K562 (cell line): ENCODE measurements around the gene UNC5C. TPM values are rescaled to one million over a fixed set of nuclear protein-coding genes. Genes with fewer than 3 reads are reported as not detected.

Experiments used
- ATAC-seq: fragments of 200-7000 bp; cut with Tn5 transposase; 3 replicates; pipeline ENCODE4 v1.9.1; 2020; ENCODE audit warnings: moderate library complexity
- BruUV-seq: library from RNA; stranded (reverse); fragments of 400-500 nt; replicated peaks from 2 replicates; lab custom pipeline; 2021; lab: Mats Ljungman, UMichigan
- CTCF ChIA-PET: fragments of 300-600 bp; formaldehyde crosslinking; extraction: SDS; loops from one replicate; lab custom pipeline; 2021; ENCODE audit warnings: low intra/inter-chr PET ratio; lab: Yijun Ruan, JAX
- POLR2A ChIA-PET: fragments of 300-600, 350-650 bp; sonication (Branson Sonifier 250); formaldehyde crosslinking; extraction: SDS; loops from one replicate; lab custom pipeline; 2021; ENCODE audit warnings: antibody characterized with exemption, inconsistent platforms; lab: Yijun Ruan, JAX
- DNase-seq, 4 experiments: peaks; one replicate each; pipeline versions ENCODE4 v3.0.0 to v3.0.0-alpha.2; 2011 to 2018; ENCODE audit warnings: low spot score in 3 of 4, mixed read lengths in 3 of 4; ENCODE audit errors: extremely low read depth in 1 of 4
- FAIRE-seq: peaks from 2 replicates; lab custom pipeline; 2011; peaks lifted over from hg19 to GRCh38; lab: Jason Lieb, UNC
- H2AFZ ChIP-seq: 2 replicates; pipeline ENCODE4 v1.6.0; 2011; ENCODE audit warnings: low read depth, low read length, control low read depth, inconsistent platforms
- H3K27ac ChIP-seq: fragments of 200-600 bp; 3 replicates; pipeline ENCODE4 v1.8.0; 2011; ENCODE audit warnings: low read depth, mild to moderate bottlenecking, control low read depth, inconsistent platforms, low read length, moderate library complexity, mixed read lengths; ENCODE audit errors: extremely low read depth
- H3K27me3 ChIP-seq, 2 experiments: fragments of 300-600 bp in 1 of 2; 2 replicates in 1 of 2; 3 replicates in 1 of 2; pipeline versions ENCODE4 v1.6.0 to v1.8.0; 2011; ENCODE audit warnings: inconsistent platforms in 2 of 2, low read length in 2 of 2, mild to moderate bottlenecking in 1 of 2, mixed read lengths in 1 of 2, moderate library complexity in 1 of 2; ENCODE audit not compliant: control insufficient read depth in 2 of 2, insufficient read depth in 2 of 2
- H3K36me3 ChIP-seq: fragments of 300-600 bp; 3 replicates; pipeline ENCODE4 v1.8.0; 2011; ENCODE audit warnings: mild to moderate bottlenecking, low read length, inconsistent platforms; ENCODE audit not compliant: control insufficient read depth, insufficient read depth
- H3K4me1 ChIP-seq, 2 experiments: fragments of 200-600 bp in 1 of 2; replicated peaks in 1 of 2; 2 replicates in 1 of 2; 3 replicates in 1 of 2; pipeline versions ENCODE4 v1.5.1 to v1.8.0; 2011; ENCODE audit warnings: inconsistent platforms in 2 of 2, low read length in 2 of 2, mild to moderate bottlenecking in 1 of 2, mixed read lengths in 1 of 2, moderate library complexity in 1 of 2; ENCODE audit not compliant: control insufficient read depth in 2 of 2, insufficient read depth in 2 of 2
- H3K4me2 ChIP-seq: 2 replicates; pipeline ENCODE4 v1.6.1; 2011; ENCODE audit warnings: low read length, control low read depth, inconsistent platforms, mixed read lengths; ENCODE audit not compliant: insufficient read depth
- H3K4me3 ChIP-seq: fragments of 200-600 bp; sonication (generic), shearing (Covaris generic); 2 replicates; pipeline ENCODE4 v1.5.1; 2016; ENCODE audit warnings: control low read depth, inconsistent platforms
- H3K79me2 ChIP-seq: fragments of 200-600 bp; 3 replicates; pipeline ENCODE4 v1.8.0; 2011; ENCODE audit warnings: low read length, inconsistent platforms; ENCODE audit not compliant: control insufficient read depth, insufficient read depth
- H3K9ac ChIP-seq, 2 experiments: 2 replicates each; pipeline versions ENCODE4 v1.6.0 to v1.6.1; 2011; ENCODE audit warnings: low read depth in 2 of 2, low read length in 2 of 2, control low read depth in 1 of 2, inconsistent platforms in 1 of 2, mild to moderate bottlenecking in 1 of 2, mixed read lengths in 1 of 2; ENCODE audit not compliant: insufficient read depth in 1 of 2
- H3K9me1 ChIP-seq: one replicate; pipeline ENCODE4 v1.6.0; 2011; ENCODE audit warnings: inconsistent platforms, mild to moderate bottlenecking, low read length, moderate library complexity; ENCODE audit not compliant: control insufficient read depth, insufficient read depth
- H3K9me3 ChIP-seq: replicated peaks from 2 replicates; pipeline ENCODE4 v1.5.1; 2011; ENCODE audit warnings: low read depth, low read length, inconsistent platforms; ENCODE audit not compliant: control insufficient read depth, insufficient read depth
- H4K20me1 ChIP-seq: replicated peaks from 2 replicates; pipeline ENCODE4 v1.6.1; 2011; ENCODE audit warnings: low read length, inconsistent platforms, mixed read lengths; ENCODE audit not compliant: control insufficient read depth, insufficient read depth
- CREB5 ChIP-seq: fragments of 250-450 bp; sonication (Bioruptor Pico); IDR thresholded peaks from 2 replicates; pipeline ENCODE4 v1.5.0; 2020; ENCODE audit warnings: mild to moderate bottlenecking
- EP300 ChIP-seq: IDR thresholded peaks from 2 replicates; pipeline ENCODE4 v1.6.1; 2012; ENCODE audit warnings: low read length, improper control_type of control experiment
- LEF1 ChIP-seq: fragments of 450-650 bp; IDR thresholded peaks from 2 replicates; pipeline ENCODE4 v1.6.1; 2016; ENCODE audit warnings: mild to moderate bottlenecking
- MAFF ChIP-seq: IDR thresholded peaks from 2 replicates; pipeline ENCODE4 v1.6.1; 2012; ENCODE audit warnings: low read length, improper control_type of control experiment
- NBN ChIP-seq: fragments of 450-650 bp; IDR thresholded peaks from 2 replicates; pipeline ENCODE4 v1.6.1; 2016; ENCODE audit warnings: low read depth, mild to moderate bottlenecking
- RBFOX2 ChIP-seq: fragments of 200-400 bp; formaldehyde crosslinking; IDR thresholded peaks from 2 replicates; pipeline ENCODE4 v1.6.1; 2017; ENCODE audit warnings: low read depth, mild to moderate bottlenecking, low read length, moderate library complexity
- SMAD1 ChIP-seq: fragments of 150-350 bp; IDR thresholded peaks from 2 replicates; pipeline ENCODE4 v1.6.1; 2014; ENCODE audit warnings: low read length, low read depth; ENCODE audit not compliant: partially characterized antibody
- ZNF253 ChIP-seq: fragments of 250-450 bp; sonication (Bioruptor Pico); conservative IDR thresholded peaks from 2 replicates; pipeline ENCODE4 v1.6.1; 2021; ENCODE audit warnings: mild to moderate bottlenecking
- ZNF316 ChIP-seq: fragments of 450-650 bp; IDR thresholded peaks from 2 replicates; pipeline ENCODE4 v1.6.1; 2016
- ZNF507 ChIP-seq: conservative IDR thresholded peaks from 2 replicates; pipeline ENCODE4 v1.6.1; 2017; ENCODE audit warnings: missing genetic modification characterization, missing compliant biosample characterization
- WGBS: fragments of 100-300 bp; shearing (Covaris generic); methylation state at CpG from one replicate; pipeline ENCODE4 v1.1.6; 2016; ENCODE audit warnings: low coverage, mixed read lengths; ENCODE audit not compliant: insufficient coverage; ENCODE audit errors: missing lambda C conversion rate; 5-methylcytosine and 5-hydroxymethylcytosine counted together
- in situ Hi-C: fragments of 300-500 bp; cut with MboI; formaldehyde crosslinking; loops from 4 replicates; pipeline ENCODE4 v1.15.0; 2018; ENCODE audit warnings: inconsistent platforms, mixed read lengths
- intact Hi-C: fragments of 100-400 bp; cut with micrococcal nuclease; formaldehyde crosslinking; loops from 2 replicates; pipeline ENCODE4 v1.14.2; 2022
- polyA plus RNA-seq, 8 experiments: library from polyadenylated mRNA; depleted of rRNA in 4 of 8; stranded (reverse) in 5 of 8; unstranded in 3 of 8; fragments of >200 nt; fragmentation: Nextera tagmentation in 2 of 8; fragmentation: Illumina TruSeq in 1 of 8; extraction: Ambion mirVana in 2 of 8; extraction: Trizol in 1 of 8; gene quantifications; 2 replicates each; pipeline versions ENCODE4 v1.2.1 to v1.2.3, GENCODE V29; 2011 to 2014; ENCODE audit warnings: inconsistent platforms in 1 of 8, missing spikeins in 1 of 8
- total RNA-seq, 7 experiments: library from RNA; depleted of rRNA in 6 of 7; stranded (reverse); fragments of >200 nt in 6 of 7; fragmentation: Illumina TruSeq in 2 of 7; extraction: Trizol in 2 of 7; gene quantifications; 2 replicates each; pipeline versions ENCODE4 v1.2.1 to v1.2.3, GENCODE V29; 2011 to 2021; ENCODE audit warnings: low replicate concordance in 1 of 7
- TF ChIP-seq, protein P1 (sequence below): sonication (generic); formaldehyde crosslinking; IDR thresholded peaks from 2 replicates; pipeline ENCODE4 v1.8.0; 2022; ENCODE audit warnings: mild to moderate bottlenecking, low read depth, missing genetic modification reagents
- TF ChIP-seq, protein P2 (sequence below): sonication (generic); formaldehyde crosslinking; IDR thresholded peaks from 2 replicates; pipeline ENCODE4 v1.9.0; 2022; ENCODE audit warnings: mild to moderate bottlenecking, missing genetic modification reagents

The UNC5C gene
- total and polyA plus RNA-seq, 9 of the 15 experiments (the other 6 are each of a cell fraction or from before 2014, with no cell fraction given), result under 0.01 to 0.10 (median 0.03) TPM; not detected in 1

DNA sequence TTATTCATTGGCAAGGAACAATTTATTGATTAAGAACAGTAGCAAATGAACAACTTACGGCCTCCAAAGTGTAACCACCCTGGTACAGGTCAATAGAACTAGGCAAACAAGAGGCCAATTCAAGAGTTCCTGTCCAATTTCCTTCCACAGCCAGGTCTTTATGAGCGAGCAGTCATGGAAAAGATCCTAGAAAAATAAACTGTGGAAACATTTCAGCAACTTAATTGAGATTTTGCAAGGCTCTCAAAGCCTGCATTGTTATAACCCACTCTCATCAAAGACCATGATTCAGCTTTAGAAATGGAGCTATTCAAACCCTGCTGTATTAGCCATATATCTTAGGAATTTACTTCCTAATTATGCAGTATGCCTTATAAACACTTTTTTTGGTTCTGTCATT, 43.6 kb downstream of the UNC5C start:
- ATAC-seq (no peak), FAIRE-seq (no peak), DNase-seq (no peak)
- Histone ChIP-seq H3K79me2 (no peaks in the 10 kb centered on the region), H3K27me3 (no peaks in the 10 kb centered on the region), H3K4me2 (no peak overlapping the region), H3K9me1 (no peaks in the 10 kb centered on the region), H3K4me1 (no peaks in the 10 kb centered on the region), H3K9me3 (no peaks in the 10 kb centered on the region), H2AFZ (no peak overlapping the region), H3K9ac (no peak overlapping the region), H3K4me3 (no peak overlapping the region), H3K27ac (no peak overlapping the region), H3K36me3 (no peaks in the 10 kb centered on the region), H4K20me1 (no peaks in the 10 kb centered on the region)
- WGBS, result 3% methylated on average over 2 of the region's 2 CpGs
- POLR2A ChIA-PET, result no interaction called here
- TF ChIP-seq LEF1 (no peak), EP300 (no peak), ZNF253 (no peak), RBFOX2 (no peak)
- TF ChIP-seq, protein P1, sequence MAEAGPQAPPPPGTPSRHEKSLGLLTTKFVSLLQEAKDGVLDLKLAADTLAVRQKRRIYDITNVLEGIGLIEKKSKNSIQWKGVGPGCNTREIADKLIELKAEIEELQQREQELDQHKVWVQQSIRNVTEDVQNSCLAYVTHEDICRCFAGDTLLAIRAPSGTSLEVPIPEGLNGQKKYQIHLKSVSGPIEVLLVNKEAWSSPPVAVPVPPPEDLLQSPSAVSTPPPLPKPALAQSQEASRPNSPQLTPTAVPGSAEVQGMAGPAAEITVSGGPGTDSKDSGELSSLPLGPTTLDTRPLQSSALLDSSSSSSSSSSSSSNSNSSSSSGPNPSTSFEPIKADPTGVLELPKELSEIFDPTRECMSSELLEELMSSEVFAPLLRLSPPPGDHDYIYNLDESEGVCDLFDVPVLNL (CRISPR knock-in tag), result no peak
- CTCF ChIA-PET, result no interaction called here
- BruUV-seq, result no TSS peak
- in situ Hi-C loops, result loop anchor here (25.0 kb wide), 1 partner anchor 343 kb away; no protein-coding TSS in a partner anchor
- intact Hi-C loops, result no loop called here

GRCh38 chr4:95504501-95504900, 44.3 kb downstream of the UNC5C start:
- Histone ChIP-seq H3K9me1 (no peaks in the 10 kb centered on the region), H3K27ac (no peak overlapping the region), H3K4me3 (no peak overlapping the region), H3K4me1 (no peaks in the 10 kb centered on the region), H4K20me1 (no peaks in the 10 kb centered on the region), H3K4me2 (no peak overlapping the region), H3K9ac (no peak overlapping the region), H3K9me3 (no peaks in the 10 kb centered on the region), H3K27me3 (no peaks in the 10 kb centered on the region), H3K79me2 (no peaks in the 10 kb centered on the region), H2AFZ (no peak overlapping the region), H3K36me3 (no peaks in the 10 kb centered on the region)
- TF ChIP-seq NBN (no peak), ZNF507 (tag) (no peak), CREB5 (CRISPR knock-in tag) (no peak), MAFF (0 out of 2 replicates have a peak, but pooled peaks have one; percentile 34), ZNF316 (peak; percentile 64), SMAD1 (no peak)
- TF ChIP-seq, protein P2, sequence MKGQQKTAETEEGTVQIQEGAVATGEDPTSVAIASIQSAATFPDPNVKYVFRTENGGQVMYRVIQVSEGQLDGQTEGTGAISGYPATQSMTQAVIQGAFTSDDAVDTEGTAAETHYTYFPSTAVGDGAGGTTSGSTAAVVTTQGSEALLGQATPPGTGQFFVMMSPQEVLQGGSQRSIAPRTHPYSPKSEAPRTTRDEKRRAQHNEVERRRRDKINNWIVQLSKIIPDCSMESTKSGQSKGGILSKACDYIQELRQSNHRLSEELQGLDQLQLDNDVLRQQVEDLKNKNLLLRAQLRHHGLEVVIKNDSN (CRISPR knock-in tag), result no peak
- WGBS, result 0% methylated on average over 3 of the region's 3 CpGs
- BruUV-seq, result no TSS peak
- ATAC-seq, result no peak
- POLR2A ChIA-PET, result no interaction called here
- no peak for FAIRE-seq
- in situ Hi-C loops, result loop anchor here (25.0 kb wide), 1 partner anchor 342 kb away; no protein-coding TSS in a partner anchor
- intact Hi-C loops, result no loop called here
- DNase-seq, result no peak
- CTCF ChIA-PET, result no interaction called here
